NCI-H1694 treated with DMSO at 0.1 percent for 48 hours (cell line): ENCODE data around the gene LIN9.
"Not testable (repeated sequence)": the region's sequence is repeated elsewhere in the genome, so short reads cannot be mapped to it uniquely, and the experiment has no call there.

Experiments
- DNase-seq: peaks from one replicate; lab custom pipeline; 2025; lab: John Stamatoyannopoulos, UW

LIN9 gene, protein sequence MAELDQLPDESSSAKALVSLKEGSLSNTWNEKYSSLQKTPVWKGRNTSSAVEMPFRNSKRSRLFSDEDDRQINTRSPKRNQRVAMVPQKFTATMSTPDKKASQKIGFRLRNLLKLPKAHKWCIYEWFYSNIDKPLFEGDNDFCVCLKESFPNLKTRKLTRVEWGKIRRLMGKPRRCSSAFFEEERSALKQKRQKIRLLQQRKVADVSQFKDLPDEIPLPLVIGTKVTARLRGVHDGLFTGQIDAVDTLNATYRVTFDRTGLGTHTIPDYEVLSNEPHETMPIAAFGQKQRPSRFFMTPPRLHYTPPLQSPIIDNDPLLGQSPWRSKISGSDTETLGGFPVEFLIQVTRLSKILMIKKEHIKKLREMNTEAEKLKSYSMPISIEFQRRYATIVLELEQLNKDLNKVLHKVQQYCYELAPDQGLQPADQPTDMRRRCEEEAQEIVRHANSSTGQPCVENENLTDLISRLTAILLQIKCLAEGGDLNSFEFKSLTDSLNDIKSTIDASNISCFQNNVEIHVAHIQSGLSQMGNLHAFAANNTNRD

DNA sequence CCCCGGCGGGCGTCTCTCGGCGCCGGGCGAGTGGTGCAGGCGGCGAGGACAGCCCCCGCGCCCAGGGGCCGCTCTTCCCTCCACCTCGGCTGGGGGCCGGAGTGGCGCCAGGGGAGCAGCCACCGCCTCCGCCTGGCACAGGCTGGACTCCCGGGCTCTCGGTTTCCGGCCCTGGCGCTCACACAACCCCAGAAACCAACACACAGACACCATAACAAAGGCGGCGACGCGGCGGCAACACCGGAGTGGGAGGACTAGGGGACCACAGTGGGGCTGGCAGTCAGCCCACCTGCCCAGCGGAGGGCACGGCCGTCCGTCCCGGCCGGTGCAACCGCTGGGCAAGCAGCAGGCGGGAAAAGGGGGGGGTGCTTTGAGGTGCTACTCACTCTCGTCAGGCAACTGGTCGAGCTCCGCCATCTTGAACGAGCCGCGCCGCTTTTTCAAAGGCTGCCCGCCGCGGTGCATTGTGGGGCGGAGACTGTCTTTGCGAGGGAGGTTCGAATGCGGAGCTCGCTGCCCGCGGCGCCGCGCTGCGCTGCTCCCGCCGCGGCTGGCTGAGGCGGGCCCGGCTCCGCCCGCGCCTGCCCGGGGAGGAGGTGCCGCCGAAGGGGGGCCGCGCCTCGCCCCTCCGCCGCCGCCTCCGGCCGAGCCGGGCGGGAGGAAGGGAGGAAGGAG lies at the start of gene LIN9:
LIN9 (minus strand) TSS at position 442 of the 675 bp plus-strand sequence; CDS start at position 417, 25 bp downstream.
- peak; percentile 87 for DNase-seq

DNA sequence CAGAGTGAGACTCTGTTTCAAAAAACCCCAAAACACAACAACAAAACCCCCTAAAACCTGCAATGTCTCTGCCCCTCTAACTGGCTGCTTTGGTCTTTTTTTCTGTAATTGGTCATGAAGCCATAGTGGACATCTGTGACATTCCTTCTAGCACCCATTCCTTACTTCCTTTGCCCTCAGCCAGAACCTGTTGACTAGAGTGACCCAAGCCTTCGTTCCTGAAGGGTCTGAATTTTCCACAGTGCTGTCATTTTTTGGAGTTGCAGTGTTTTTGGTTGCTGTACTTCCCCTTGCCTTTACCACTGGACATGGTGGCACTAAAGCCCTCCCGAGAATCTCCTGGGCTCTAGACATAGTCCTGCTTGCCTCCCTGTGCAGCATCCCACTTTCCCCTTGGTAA lies 48.5 kb upstream of the LIN9 start:
- DNase-seq, result no peak

DNA sequence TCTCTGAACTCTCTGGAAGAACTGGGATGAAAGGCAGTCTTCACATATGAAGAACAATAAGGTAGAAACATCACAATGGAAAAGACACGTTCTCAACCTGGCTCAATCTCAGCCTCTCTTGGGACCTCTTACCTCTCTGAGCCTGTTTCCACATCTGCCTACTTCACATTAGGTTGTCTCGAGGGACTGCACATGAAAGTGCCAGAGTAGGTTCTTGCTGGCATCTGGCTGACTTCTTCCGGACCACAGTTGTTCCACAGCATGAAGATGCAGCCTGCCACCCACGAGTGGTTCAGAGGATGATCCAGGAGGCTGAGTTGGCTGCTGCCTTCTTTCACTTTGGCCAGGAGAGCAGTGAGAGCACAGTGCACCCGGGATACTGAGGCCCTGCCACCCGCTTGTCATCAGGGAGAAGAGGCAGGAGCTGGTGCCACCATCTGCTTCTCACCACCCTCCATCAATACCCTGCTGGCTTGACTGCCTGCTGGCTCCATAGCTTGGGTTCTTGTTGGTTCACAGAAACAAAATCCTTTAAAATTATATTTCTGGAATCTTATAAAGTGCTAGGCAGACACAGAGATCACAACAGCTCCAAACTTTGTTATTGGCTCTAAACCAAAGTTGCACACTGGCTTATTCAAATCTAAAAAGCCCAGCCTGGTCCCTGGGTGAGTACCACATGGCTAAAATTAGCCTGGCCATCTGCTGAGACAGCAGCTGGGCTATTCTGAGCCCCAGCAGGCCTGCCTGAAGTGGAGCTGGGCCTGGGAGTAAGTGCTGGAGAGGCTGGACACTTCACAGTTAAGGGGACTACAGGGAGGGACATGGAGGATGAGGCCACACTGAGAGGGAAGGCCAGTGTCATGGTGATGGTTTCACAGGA lies 46.9 kb upstream of the LIN9 start:
- peak; percentile 29 for DNase-seq

DNA sequence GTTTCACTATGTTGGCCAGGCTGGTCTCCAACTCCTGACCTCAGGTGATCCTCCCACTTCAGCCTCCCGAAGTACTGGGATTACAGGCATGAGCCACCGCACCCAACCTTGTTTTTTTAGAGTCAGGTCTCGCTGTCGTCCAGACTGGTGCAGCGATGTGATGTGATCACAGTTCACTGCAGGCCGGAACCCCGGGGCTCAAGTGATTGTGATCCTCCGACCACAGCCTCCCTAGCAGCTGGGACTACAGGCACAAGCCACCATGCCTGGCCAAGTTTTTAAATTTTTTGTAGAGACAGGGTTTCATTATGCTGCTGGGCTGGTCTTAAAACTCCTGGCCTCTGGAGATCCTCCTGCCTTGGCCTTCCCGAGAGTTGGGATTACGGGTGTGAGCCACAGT lies 46.1 kb upstream of the LIN9 start:
- no peak for DNase-seq

DNA sequence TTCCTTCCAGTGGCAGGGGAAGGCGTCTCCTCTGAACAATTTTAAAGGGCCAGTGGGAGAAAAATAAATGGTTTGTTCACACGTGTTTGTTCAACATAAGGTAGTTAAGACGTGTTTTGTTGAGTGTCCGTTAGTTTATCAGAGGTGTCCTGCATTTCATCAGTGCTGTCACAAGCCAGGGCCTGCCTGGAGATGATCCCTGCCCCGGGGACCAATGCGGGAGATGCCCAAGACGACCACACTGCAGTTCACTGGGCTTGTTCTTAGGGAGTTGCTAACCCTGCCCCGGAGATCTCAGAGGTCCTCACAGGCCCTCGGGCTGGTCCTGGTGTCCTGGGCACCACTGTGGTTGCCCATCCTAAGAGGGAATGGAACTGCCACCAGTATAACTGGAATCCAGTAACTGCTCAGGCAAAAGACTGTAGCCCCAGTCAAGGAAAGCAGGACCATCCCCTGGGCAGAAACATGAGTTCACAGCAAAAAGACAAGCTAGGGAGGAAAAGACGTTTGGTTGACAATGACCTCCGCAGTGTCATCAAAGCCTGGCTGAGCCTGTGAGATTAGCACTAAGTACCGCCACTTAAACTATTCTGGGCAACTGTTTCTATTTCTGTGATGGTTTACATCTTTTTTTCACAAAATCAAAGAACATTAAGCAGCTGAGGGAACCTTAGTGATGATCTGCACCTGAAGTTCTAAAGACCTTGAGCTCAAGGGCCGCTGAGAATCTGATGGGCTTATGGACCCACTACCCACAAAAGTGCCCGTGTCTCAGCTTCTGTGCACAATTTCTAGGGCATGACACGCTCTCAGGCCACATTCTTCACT lies 44.9 kb upstream of the LIN9 start:
- DNase-seq, result no peak

DNA sequence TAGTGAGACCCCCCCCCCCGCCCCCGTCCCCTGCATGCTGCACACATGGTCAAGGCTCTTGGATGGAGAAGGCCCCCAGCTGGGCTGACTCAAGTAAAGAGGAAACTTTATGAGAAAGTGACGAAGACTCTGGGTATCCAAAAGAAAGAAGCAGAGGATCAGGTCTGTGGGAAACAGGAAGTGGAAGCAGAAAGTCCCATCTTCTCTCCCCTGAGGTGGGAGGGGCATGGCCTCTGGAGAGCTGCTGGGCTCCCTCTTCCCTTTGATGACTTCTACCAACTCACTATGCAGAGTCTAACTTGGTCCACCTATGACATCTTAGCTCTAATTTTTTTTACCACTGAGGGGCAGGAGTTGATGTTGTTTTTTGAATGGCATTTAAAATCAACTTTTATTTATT lies 42.7 kb upstream of the LIN9 start:
- DNase-seq, result no peak

DNA sequence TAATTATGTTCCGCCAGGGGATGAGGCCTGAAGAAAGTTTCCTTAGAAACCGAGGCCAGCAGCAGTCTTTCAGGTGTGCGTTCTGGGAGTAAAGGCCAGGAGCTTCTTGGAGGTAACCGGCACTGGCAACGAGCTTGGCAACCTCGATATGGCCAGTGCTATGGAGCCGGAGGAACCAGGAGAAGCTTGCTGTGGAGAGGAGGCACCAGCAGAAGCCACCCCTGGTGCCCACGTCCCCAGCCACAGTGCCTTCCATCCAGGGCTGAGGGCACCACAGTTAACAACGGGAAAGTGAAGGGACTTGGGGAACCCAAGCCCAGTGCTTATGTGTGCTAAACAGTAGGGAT lies 41.5 kb upstream of the LIN9 start:
- DNase-seq, result no peak

DNA sequence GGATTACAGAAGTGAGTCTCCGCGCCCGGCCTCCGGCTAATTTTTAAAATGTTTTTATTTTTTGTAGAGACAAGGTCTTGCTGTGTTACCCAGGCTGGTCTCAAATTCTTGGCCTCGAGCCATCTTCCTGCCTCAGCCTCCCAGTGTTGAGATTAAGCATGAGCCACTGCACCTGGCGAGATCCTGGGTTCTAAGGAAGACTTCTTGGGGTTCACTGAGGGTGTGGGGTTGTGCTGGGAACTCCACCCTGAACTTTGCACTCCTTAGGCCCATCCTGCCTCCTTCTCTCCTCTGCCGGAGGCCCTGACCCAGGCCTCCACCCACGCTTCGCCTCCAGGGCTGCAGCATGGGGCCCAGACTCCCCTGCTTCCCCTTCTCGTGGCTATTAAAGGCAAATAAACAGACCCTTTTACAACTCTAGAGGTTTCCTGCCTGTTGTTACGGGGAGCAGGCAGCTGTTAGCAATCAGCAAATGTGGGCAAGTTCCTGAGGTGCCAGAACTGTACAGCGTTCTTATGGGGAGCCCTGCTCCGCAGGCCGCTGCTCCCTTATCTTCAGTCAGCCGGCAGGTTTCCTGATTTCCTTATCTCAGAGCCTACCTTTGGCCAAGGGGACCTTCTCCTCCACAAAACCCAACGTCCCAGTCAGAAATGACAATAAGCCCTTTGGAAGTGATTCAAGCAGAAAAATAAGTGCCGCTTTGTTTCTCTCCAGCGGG lies 41.0 kb upstream of the LIN9 start:
- DNase-seq, result no peak

DNA sequence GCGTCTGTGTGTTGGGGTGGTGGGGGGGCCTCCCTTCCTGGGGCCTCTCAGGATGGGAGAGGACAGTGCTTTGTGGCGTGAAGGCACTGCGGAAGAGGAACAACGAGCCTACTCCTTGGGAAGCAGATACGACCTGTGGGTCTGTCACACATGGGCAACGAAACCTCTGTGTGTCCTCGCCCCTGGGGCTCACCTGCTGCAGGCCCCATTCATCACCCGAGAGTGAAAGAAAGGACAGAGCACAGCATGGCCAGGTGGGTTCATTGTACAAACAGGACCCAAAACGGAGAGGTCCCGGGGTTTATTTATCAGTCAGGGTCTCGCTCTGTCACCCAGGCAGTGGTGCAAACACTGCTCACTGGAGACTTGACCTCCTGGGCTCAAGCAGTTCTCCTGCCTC lies 40.1 kb upstream of the LIN9 start:
- DNase-seq, result no peak

DNA sequence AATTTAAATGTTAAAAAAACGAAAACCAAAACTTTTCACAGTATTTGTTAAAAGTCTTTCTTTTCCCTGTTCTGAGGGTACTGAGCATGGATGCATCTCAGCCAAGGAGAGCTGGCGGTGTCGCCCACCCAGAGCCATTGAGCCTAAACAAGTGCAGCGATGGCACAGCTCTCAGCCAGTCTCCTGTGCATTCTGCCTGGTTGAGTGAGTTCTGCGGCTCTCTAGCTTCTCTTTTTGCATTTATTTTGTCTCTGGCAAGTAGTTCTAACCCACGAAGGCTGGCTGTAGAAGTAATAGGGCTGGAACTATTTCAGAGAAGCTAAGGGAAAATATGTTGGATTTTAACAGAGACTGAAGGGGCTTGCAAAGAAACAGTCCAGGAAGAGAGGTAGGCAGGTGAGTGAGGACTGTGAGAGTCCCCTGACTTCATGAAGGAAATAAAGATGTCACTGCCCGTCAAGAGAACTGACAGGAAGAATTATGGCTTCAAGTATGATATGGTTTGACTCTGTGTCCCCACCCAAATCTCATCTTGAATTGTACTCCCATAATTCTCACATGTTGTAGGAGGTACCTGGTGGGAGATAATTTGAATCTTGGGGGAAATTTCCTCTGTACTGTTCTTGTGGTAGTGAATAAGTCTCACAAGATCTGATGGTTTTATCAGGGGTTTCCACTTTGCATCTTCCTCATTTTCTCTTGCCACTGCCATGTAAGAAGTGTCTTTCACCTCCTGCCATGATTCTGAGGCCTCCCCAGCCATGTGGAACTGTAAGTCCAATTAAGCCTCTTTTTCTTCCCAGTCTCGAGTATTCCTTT lies 35.7 kb upstream of the LIN9 start:
- no peak for DNase-seq

DNA sequence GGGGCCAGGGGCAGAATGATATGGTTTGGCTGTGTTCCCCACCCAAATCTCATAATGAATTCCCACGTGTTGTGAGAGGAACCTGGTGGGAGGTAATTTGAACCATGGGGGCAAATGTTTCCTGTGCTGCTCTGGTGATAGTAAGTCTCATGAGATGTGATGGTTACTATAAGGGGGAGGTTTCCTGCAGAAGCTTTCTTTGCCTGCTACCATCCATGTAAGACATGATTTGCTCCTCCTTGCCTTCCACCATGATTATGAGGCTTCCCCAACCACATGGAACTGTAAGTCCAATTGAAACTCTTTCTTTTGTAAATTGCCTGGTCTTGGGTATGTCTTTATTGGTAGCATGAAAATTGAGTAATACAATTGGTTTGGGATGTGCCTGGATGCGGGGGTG lies 33.7 kb upstream of the LIN9 start:
- no peak for DNase-seq

DNA sequence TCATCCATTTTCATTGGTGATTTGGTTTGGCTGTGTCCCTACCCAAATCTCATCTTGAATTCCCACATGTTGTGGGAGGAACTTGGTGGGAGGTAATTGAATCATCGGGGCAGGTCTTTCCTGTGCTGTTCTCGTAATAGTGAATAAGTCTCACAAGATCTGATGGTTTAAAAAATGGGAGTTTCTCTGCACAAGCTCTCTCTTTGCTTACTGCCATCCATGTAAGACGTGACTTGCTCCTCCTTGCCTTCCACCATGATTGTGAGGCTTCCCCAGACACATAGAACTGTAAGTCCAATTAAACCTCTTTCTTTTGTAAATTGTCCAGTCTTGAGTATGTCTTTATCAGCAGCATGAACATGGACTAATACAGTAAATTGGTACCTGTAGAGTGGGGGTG lies 31.1 kb upstream of the LIN9 start:
- not testable (repeated sequence) for DNase-seq

DNA sequence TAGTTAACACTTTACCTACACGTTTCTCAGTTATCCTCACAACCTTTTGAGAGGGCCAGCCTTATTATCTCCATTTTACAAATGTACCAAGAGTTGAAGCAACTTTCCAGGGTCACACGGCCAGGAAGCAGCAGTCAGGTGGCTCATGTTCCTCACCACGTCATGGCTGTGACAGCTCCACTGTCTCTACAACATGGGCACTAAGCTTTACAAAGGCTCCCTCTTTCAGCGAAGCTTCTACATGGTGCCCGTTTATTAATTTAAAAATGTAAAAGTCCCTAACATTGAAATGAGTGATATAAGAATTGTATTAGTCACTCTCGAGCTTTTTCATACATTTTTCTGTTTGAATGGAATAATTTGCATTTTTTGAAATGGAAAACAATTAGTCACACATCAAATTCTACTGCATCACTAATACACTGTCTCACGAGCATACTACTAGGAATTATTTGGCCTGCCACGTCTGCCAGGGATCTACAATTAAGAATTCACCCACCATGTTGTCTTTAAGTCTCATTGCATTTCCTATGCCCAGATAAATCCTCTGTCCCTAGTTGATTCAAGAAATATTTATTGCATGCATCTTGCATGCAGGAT lies 28.4 kb upstream of the LIN9 start:
- DNase-seq, result no peak

DNA sequence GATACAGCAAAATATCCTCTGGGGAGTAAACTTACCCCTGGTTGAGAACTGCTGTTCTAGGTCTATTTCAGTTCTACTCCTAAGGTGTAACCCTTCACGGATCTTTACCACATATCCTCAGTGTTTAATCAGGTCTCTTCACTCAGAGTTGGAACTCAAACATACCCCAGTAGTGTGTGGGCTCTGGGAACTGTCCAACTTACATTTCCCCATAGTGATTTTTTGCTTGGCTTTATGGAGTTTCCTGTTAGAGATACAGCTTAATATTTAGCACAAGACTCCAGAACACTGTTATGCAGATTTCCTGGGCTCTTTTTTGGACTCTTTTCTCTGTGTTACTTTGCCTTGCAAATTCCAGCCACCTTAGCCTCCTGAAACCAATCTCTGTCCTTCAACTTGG lies 26.7 kb upstream of the LIN9 start:
- no peak for DNase-seq

DNA sequence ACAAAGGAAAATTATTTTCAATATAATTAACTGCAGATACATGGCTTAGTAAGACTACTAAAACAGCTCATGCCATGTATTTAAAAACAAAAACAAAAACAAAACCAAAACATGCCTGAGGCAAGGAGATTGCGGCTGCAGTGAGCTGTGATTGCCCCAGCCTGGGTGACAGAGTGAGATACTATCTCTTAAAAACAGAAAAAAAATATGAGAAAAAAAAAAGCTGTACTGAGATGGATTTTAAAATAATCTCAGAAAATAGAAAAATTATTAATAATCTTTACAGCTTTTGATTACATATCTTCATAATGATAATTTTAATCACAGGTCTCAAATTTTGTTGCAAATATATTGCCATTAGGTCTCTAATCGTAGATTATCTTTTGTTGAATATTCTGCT lies 24.0 kb upstream of the LIN9 start:
- DNase-seq, result no peak

DNA sequence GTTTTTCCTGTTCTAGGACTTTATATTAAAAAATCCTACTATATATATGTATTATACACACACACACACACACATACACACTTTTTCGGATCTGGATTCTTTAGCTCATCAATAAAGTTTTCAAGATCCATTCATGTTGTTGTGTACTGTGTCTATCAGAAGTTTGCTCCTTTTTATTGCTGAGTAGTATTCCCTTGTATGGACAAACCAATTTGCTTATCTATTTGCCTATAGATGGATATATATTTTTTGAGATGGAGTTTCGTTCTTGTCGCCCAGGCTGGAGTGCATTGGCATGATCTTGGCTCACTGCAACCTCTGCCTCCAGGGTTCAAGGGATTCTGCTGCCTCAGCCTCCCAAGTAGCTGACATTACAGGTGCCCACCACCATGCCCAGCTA lies 20.3 kb upstream of the LIN9 start:
- DNase-seq, result no peak

DNA sequence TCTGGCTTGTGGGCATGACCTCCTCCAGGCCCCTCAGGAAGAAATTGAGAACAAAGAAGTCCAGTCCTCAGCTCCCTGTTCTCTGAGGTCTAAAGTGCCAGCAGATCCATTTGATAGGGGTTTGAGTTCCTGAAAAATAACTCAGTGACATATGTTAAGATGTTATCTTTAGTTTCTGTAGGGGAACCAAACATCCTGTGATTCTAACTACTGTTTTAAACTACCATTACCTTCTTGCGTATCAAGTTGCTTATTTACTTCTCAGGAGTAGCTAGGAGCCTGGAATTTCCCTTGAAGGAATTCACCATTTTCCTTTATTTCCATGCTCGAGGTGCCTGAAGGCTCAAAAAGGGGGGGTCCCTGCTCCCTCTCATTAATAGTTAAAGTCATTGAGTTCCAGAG lies 18.8 kb upstream of the LIN9 start:
- no peak for DNase-seq

DNA sequence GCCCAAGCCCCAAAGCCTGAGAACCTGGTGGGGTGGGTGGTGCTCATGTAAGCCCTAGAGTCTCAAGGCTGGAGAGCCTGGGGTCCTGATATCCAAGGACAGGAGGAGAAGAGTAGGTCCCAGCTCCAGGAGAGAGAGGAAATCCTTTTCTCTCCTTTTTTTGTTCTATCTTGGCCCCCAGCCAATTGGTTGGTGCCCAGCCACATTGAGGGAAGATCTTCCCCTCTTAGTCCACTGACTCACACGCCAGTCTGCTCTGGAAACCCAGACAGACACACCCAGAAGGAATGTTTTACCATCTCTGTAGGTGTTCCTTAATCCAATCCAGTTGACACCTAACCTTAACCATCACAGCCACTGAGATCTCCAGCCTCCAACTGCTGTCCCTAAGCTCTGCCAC lies 16.2 kb upstream of the LIN9 start:
- DNase-seq, result no peak

DNA sequence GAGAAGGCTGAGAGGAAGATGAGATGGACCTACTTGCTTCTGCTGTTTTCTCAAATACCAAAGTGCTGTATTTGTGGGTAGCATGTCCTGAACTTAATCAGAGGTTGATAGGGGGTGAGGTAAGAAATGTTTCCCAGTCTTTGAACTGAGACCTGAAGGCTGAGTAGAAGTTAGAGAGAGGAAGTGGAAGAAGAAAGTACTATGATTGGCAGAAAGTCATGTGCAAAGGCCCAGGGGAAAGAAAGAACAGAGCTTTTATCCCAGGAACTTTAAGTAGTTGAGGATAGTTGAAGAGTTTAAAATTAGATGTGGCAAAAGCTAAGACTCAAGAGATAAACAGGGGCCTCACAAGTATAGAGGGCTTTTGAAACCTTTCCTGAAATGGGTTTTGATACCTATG lies 15.5 kb upstream of the LIN9 start:
- no peak for DNase-seq

DNA sequence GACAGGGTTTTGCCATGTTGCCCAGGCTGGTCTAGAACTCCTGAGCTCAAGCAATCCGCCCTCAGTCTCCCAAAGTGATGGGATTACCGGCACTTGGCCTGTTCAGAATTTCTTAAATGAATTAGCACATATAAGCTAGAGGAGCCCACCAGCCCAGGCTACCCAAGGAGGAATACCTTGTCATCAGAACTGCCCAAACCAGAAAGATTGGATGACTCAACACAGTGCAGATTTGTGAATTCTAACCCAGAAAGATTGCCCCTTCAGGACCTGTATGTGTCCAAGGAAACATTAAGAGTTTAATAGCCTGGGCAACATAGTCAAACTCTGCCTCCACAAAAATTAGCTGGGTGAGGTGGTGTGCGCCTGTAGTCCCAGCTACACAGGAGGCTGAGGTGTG lies 14.0 kb upstream of the LIN9 start:
- DNase-seq, result no peak
